Motor neuron (in vitro differentiated cells): ENCODE results near the gene MAP7D2. TPM values are rescaled to one million over a fixed set of nuclear protein-coding genes. Genes with fewer than 3 reads are reported as not detected.

Experiments used
- ATAC-seq, 8 experiments: fragments of 200-7000 bp; cut with Tn5 transposase; replicated peaks in 6 of 8; 2 replicates each; pipeline ENCODE4 v1.8.0; 2021; ENCODE audit warnings: mild to moderate bottlenecking in 8 of 8, moderate library complexity in 8 of 8
- H3K27ac ChIP-seq, 2 donors: fragments of 250-450 bp; sonication (Bioruptor Pico); 2 replicates each; pipeline ENCODE4 v1.9.0; 2021; ENCODE audit warnings: antibody characterized with exemption in 2 of 2, mild to moderate bottlenecking in 2 of 2, moderate library complexity in 1 of 2
- H3K4me1 ChIP-seq, 2 donors: fragments of 250-450 bp; sonication (Bioruptor Pico); replicated peaks in 1 of 2; 2 replicates each; pipeline ENCODE4 v1.6.1; 2021; ENCODE audit warnings: antibody characterized with exemption in 2 of 2, mild to moderate bottlenecking in 2 of 2, moderate library complexity in 1 of 2
- H3K4me3 ChIP-seq, 5 donors: fragments of 250-450 bp; sonication (Bioruptor Pico); 2 replicates each; pipeline ENCODE4 v1.9.0; 2021; ENCODE audit warnings: antibody characterized with exemption in 5 of 5, mild to moderate bottlenecking in 5 of 5, moderate library complexity in 4 of 5
- WGBS, 10 experiments: fragments of 450-650 bp; shearing (Covaris generic); methylation state at CpG; one replicate each; pipeline ENCODE4 v1.0.0; 2022; 5-methylcytosine and 5-hydroxymethylcytosine counted together
- in situ Hi-C, 9 experiments: fragments of 400-800 bp; cut with MboI; loops; one replicate each; pipeline ENCODE4 v1.15.0; 2021; ENCODE audit warnings: low sequenced_read_pairs in 9 of 9, low pct_unique_long_range_greater_than_20kb in 2 of 9; ENCODE audit not compliant: unreplicated experiment in 9 of 9
- total RNA-seq, 8 experiments: library from RNA; unstranded; fragments of 300-600 nt; gene quantifications; 2 replicates each; pipeline versions ENCODE4 v1.2.3 to v1.2.4, GENCODE V29; 2022

MAP7D2 gene
- total RNA-seq, 8 experiments from 2014 or later = 1.8 to 22.8 (median 8.2) TPM

DNA sequence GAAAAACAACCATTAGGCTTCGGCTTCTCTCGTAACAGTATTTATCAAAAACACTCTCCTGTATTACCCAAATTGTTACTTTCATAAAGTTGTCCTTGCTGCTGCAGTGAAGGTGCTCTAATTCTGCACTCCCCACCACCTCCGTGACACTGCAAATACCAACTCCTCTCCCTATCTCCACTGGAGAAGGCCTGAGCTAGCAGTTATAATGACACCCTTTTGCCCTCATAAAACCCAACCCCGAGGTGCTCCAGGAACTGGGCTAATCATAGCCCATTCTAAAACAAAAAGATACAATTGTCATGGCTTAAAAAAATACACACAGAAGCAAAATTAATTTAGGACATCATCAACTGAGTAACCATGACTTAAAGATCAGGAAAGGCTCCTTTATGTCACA lies 59.2 kb downstream of the MAP7D2 start:
- 67 to 100% (median 78%) methylated on average over 1 to 4 of the region's 4 CpGs; no CpG with 5 or more reads in 6 of the 10 experiments for WGBS, 10 experiments
- in situ Hi-C loops = no loop called here

GRCh38 chrX:20056704-20057103 lies 60.0 kb downstream of the MAP7D2 start:
- ATAC-seq = peak in 5 of 8 experiments; percentile 45 to 80 (median 63)

More for the DNA sequence above, 59.2 kb downstream of the MAP7D2 start:
- no peak for ATAC-seq
- H3K4me3 ChIP-seq = no peak overlapping the region
- no peak overlapping the region for H3K27ac ChIP-seq
- H3K4me1 ChIP-seq = peaks cover 2 to 8% of the 10 kb centered on the region in 2 donors

DNA sequence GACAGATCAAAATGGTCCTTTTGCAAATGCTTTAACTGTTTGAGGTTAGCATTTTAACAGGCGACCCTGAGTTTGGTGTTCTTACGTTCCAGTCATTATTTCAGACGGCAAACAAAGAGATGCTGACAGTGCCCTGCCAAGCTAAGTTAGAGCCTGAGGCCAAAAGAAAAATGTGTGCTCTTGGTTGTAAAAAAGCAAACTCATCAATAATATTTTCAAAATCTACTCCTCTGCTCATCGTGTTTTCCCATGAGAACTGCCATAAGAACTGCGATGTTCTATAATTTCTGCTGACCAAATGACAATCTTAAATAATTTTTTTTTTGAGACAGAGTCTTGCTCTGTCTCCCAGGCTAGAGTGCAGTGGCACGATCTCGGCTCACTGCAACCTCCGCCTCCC lies 63.2 kb downstream of the MAP7D2 start:
- no peak overlapping the region for H3K4me3 ChIP-seq
- H3K4me1 ChIP-seq = peaks cover 2 to 8% of the 10 kb centered on the region in 2 donors
- WGBS, 10 experiments = 40 to 70% (median 58%) methylated on average over 1 to 7 of the region's 8 CpGs; no CpG with 5 or more reads in 6 of the 10 experiments
- no peak for ATAC-seq
- in situ Hi-C loops = no loop called here
- H3K27ac ChIP-seq = no peak overlapping the region

More at GRCh38 chrX:20056704-20057103, 60.0 kb downstream of the MAP7D2 start:
- Histone ChIP-seq H3K4me3 (no peak overlapping the region), H3K4me1 (peaks cover 2 to 8% of the 10 kb centered on the region in 2 donors), H3K27ac (no peak overlapping the region)
- WGBS, 10 experiments = 31% methylated on average over 4 of the region's 11 CpGs; no CpG with 5 or more reads in 9 of the 10 experiments
- in situ Hi-C loops = no loop called here

DNA sequence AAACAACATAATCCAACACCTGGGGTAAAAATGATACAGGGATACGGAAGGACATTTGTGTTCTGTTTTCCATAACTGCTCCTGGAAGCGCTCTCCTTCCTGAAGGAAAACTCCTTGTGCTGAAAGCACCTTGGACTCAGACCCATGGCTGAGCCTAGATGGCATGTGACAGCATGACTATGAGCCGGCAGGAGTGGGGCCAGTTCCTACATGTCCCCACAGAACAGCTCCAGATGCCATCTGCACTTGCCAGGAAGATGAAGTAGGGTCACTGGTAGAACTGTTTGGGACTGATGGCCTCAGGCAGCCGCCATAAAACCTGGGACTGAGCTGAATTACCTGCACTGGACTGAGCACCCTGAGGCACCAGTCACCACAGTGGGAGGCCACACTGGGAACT lies 69.8 kb downstream of the MAP7D2 start:
- Histone ChIP-seq H3K4me1 (no peaks in the 10 kb centered on the region), H3K4me3 (no peak overlapping the region), H3K27ac (no peak overlapping the region)
- no peak for ATAC-seq
- in situ Hi-C loops = no loop called here
- 45 to 100% (median 70%) methylated on average over 1 to 4 of the region's 4 CpGs; no CpG with 5 or more reads in 7 of the 10 experiments for WGBS, 10 experiments

DNA sequence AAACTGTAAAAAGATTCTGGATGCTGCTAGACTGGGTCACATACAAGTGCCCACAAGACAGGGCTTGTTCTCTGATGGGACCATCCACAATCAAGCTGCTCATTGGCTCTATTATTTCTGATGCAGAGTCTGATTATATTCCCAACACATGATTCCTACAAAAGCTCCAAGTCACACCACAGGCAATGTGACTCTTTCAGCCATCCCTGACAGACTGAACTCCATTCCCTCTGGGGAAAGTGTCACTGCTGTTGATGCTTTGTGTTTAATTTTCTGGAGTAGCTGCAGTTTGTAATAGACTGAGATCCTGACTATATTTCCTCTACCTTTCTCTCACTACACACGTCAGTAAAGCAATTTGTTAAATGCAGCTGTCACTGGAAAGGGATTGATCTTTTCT lies 70.5 kb downstream of the MAP7D2 start:
- 33% methylated on average over 1 of the region's 1 CpG; no CpG with 5 or more reads in 8 of the 10 experiments for WGBS, 10 experiments
- ATAC-seq = peak in 4 of 8 experiments; percentile 24 to 75 (median 54)
- Histone ChIP-seq H3K27ac (no peak overlapping the region), H3K4me3 (no peak overlapping the region), H3K4me1 (no peaks in the 10 kb centered on the region)
- in situ Hi-C loops = no loop called here

- H3K4me3 ChIP-seq = no peak overlapping the region
- in situ Hi-C loops = no loop called here
- no peaks in the 10 kb centered on the region for H3K4me1 ChIP-seq
- 62 to 92% methylated on average over 2 to 5 of the region's 7 CpGs; no CpG with 5 or more reads in 8 of the 10 experiments for WGBS, 10 experiments
- no peak overlapping the region for H3K27ac ChIP-seq
- no peak for ATAC-seq
These were observed 74.5 kb downstream of the MAP7D2 start for GRCh38 chrX:20042221-20042620.

- 20 to 100% (median 47%) methylated on average over 1 to 2 of the region's 3 CpGs; no CpG with 5 or more reads in 6 of the 10 experiments for WGBS, 10 experiments
- no peak for ATAC-seq
- Histone ChIP-seq H3K4me1 (no peaks in the 10 kb centered on the region), H3K27ac (no peak overlapping the region), H3K4me3 (no peak overlapping the region)
- in situ Hi-C loops = no loop called here
These were observed 77.7 kb downstream of the MAP7D2 start for GRCh38 chrX:20038966-20039365.

GRCh38 chrX:20037186-20037585 lies 79.5 kb downstream of the MAP7D2 start:
- H3K27ac ChIP-seq = no peak overlapping the region
- 50% methylated on average over 1 of the region's 6 CpGs; no CpG with 5 or more reads in 9 of the 10 experiments for WGBS, 10 experiments
- in situ Hi-C loops = no loop called here
- ATAC-seq = no peak
- no peaks in the 10 kb centered on the region for H3K4me1 ChIP-seq
- H3K4me3 ChIP-seq = no peak overlapping the region

GRCh38 chrX:20032201-20032600 lies 84.5 kb downstream of the MAP7D2 start:
- Histone ChIP-seq H3K4me1 (no peaks in the 10 kb centered on the region), H3K27ac (no peak overlapping the region), H3K4me3 (no peak overlapping the region)
- in situ Hi-C loops = no loop called here
- no peak for ATAC-seq
- 46% methylated on average over 2 of the region's 2 CpGs; no CpG with 5 or more reads in 9 of the 10 experiments for WGBS, 10 experiments

GRCh38 chrX:20029728-20030127 lies 87.0 kb downstream of the MAP7D2 start:
- no peak for ATAC-seq
- whole genome bisulfite sequencing, 10 experiments = 13 to 100% (median 71%) methylated on average over 1 to 2 of the region's 2 CpGs; no CpG with 5 or more reads in 5 of the 10 experiments

DNA sequence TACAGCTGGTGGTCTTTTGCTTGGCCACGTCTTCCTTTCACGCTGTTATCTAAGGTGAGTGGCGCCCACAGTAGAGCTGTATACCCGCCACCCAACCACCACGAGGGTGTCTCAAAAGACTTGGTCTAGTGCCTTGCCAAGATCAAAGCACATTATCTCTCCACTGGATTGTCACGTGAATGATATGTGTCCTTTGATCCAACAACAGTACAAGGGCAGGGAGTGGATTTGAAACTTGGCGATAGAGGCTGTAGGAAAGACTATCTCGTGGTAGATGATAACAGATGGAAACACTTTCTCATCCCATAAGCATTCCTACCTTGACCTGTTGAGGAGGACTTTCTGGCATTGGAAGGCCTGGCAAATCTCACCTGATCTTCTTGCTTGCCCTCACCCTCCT lies 88.1 kb downstream of the MAP7D2 start:
- Histone ChIP-seq H3K4me1 (no peaks in the 10 kb centered on the region), H3K4me3 (no peak overlapping the region), H3K27ac (no peak overlapping the region)
- in situ Hi-C loops = no loop called here
- WGBS, 10 experiments = 77 to 100% (median 80%) methylated on average over 1 to 7 of the region's 8 CpGs; no CpG with 5 or more reads in 7 of the 10 experiments
- no peak for ATAC-seq

More at GRCh38 chrX:20029728-20030127, 87.0 kb downstream of the MAP7D2 start:
- in situ Hi-C loops = no loop called here
- Histone ChIP-seq H3K4me3 (no peak overlapping the region), H3K4me1 (no peaks in the 10 kb centered on the region), H3K27ac (no peak overlapping the region)

DNA sequence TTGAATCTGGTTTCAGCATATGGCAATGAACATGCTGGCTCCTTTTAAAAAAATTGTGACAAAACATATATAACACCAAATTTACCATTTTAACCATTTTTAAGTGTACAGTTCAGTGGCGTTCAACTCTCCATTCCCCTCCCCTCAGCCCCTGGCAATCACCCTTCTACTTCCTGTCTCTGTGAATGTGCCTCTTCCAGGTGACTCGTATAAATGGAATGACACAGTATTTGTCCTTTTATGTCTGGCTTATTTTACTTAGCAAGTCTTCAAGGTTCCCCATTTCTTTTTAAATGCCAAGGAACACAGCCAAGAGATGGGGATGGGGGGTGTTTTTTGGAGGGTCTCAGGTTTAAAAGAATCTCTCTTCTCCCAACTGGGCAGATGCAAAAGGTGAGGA lies 90.4 kb downstream of the MAP7D2 start:
- 30 to 45% methylated on average over 2 of the region's 2 CpGs; no CpG with 5 or more reads in 8 of the 10 experiments for WGBS, 10 experiments
- in situ Hi-C loops = no loop called here
- Histone ChIP-seq H3K4me1 (peaks cover 0 to 2% of the 10 kb centered on the region in 2 donors), H3K27ac (no peak overlapping the region), H3K4me3 (no peak overlapping the region)
- no peak for ATAC-seq

DNA sequence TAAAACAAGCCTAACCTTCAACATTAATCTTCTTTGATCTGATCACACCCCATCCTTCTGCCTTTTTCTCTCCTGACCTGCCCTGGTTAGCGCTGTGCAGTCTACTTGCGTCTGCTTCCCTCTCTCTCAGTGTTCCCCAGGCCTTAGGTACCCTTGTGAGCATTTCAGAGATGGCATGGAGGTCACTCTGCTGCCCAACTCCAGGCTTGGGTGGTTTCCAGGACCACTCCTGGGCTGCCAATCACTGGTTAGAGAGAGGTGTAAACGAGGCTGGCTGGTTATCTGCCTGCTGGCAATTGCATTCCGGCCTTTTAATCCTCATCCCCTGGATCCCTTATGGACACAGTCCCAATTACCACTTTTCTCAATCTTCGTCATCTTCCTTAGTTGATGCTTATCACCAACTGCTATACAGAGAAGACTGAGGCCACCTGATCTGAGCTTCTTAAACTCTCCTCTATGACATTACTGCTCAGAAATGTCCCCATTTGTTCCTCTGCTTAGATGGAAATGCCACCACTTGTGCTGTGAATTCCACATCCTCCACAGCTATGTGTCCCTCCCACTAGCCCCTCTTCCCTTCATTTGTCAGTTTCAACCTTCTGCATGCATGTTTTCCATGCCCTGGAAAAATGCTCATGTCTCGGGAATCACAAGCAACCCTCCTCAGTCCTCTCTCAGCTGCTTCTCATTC lies 96.9 kb downstream of the MAP7D2 start:
- WGBS, 10 experiments = 20 to 100% (median 100%) methylated on average over 1 to 3 of the region's 6 CpGs; no CpG with 5 or more reads in 5 of the 10 experiments
- no peak for ATAC-seq
- Histone ChIP-seq H3K4me3 (no peak overlapping the region), H3K4me1 (peaks cover 2 to 4% of the 10 kb centered on the region in 2 donors), H3K27ac (no peak overlapping the region)
- in situ Hi-C loops = no loop called here

DNA sequence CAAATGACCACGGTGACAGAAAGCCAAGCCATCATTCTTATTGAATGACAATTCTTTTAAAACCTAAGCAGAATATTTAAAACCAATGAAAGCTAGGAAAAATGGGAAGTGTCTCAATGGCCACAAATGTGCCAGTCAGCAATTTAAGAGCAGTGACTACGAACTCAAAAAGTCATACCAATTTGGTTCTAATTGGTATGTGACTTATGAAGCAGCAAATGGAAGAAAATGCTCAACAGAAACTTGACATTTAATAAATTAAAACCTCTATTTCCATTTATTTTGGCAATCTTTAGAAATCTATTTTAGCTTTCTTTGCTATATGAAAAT lies 100.1 kb downstream of the MAP7D2 start:
- WGBS, 10 experiments = 0 to 47% (median 17%) methylated on average over 1 to 2 of the region's 2 CpGs; no CpG with 5 or more reads in 6 of the 10 experiments
- Histone ChIP-seq H3K4me3 (no peak overlapping the region), H3K27ac (no peak overlapping the region), H3K4me1 (peaks cover 0 to 4% of the 10 kb centered on the region in 2 donors)
- in situ Hi-C loops = no loop called here
- no peak for ATAC-seq
